ENCODE data around the gene CARD11.
A peak's percentile ranks its signal among the peaks of the same experiment; 100 is the strongest.

Gene CARD11

DNA sequence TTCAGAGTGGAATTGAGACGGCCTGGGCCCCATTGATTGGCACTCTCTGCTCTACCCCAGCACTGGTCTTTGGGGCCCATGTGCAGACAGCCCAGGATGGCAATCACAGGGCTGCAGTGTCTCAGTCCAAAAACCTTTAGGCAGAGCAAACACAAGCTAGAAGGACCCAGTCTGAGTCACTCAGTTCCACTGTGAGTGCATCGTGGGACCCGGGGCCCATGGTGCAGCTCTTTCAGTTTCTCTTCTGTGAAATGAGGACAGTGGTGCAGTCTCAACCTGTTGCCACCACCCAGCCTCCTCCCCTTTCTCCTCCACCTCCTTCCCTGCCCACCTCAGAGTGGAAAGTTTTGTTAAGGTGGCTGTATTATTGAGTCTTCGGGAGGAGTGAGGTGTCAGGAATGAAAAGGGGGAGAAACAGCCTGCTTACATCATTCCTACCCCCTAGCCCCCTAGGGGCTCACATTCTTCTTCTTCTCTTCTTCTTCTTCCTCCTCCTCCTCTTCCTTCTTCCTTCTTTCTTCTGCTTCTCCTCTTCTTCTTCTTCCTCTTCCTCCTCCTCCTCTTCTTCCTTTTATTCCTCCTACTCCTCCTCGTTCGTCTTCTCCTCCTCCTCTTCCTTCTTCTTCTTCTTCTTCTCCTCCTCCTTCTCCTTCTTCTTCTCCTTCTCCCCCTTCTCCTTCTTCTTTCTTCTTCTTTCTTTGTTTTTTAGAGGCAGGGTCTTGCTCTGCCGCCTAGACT is 19.5 kb upstream of the CARD11 start:
- Histone ChIP-seq H3K4me3 (ENCODE audit: low read depth, low read length) (no peak overlapping the region), H3K36me3 (ENCODE audit: control insufficient read depth, insufficient read depth, low read length) (no peaks in the 10 kb centered on the region), H3K27ac (no peak overlapping the region), H2AFZ (no peak overlapping the region), H3K27me3 (ENCODE audit: control insufficient read depth, insufficient read depth, low read length) (no peaks in the 10 kb centered on the region), H3K79me2 (no peaks in the 10 kb centered on the region), H3K9ac (no peak overlapping the region), H3K4me1 (no peaks in the 10 kb centered on the region), H3K4me2 (ENCODE audit: low read length) (no peak overlapping the region), H3K9me3 (ENCODE audit: control insufficient read depth, low read length) (no peaks in the 10 kb centered on the region)
- TF ChIP-seq, protein P1, sequence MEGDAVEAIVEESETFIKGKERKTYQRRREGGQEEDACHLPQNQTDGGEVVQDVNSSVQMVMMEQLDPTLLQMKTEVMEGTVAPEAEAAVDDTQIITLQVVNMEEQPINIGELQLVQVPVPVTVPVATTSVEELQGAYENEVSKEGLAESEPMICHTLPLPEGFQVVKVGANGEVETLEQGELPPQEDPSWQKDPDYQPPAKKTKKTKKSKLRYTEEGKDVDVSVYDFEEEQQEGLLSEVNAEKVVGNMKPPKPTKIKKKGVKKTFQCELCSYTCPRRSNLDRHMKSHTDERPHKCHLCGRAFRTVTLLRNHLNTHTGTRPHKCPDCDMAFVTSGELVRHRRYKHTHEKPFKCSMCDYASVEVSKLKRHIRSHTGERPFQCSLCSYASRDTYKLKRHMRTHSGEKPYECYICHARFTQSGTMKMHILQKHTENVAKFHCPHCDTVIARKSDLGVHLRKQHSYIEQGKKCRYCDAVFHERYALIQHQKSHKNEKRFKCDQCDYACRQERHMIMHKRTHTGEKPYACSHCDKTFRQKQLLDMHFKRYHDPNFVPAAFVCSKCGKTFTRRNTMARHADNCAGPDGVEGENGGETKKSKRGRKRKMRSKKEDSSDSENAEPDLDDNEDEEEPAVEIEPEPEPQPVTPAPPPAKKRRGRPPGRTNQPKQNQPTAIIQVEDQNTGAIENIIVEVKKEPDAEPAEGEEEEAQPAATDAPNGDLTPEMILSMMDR (IDR thresholded peaks at IDR 0.05), result no peak

DNA sequence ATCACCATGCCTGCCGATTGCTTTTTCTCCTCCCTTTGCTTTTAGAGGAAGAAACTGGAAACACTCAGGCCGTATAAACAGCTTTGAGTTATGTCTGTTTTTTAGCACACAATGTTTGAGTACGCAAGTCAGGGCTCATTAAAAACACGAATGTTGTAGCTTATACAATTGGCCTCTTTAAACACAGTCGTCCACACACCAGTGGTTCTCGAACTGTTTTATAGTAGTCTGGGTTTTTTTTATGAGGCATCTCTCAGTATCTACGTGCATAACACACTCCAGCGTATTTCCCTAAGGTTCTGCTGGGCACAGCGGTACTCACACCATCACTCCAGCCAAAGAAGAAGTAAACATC is 13.4 kb upstream of the CARD11 start:
- Histone ChIP-seq H3K9me3 (ENCODE audit: control insufficient read depth, low read length) (no peaks in the 10 kb centered on the region), H3K4me3 (ENCODE audit: low read depth, low read length) (no peak overlapping the region), H3K36me3 (ENCODE audit: control insufficient read depth, insufficient read depth, low read length) (no peaks in the 10 kb centered on the region), H3K4me1 (no peaks in the 10 kb centered on the region), H3K4me2 (ENCODE audit: low read length) (peak overlapping the region; percentile 16), H3K9ac (no peak overlapping the region), H3K27ac (no peak overlapping the region), H3K79me2 (no peaks in the 10 kb centered on the region), H3K27me3 (ENCODE audit: control insufficient read depth, insufficient read depth, low read length) (no peaks in the 10 kb centered on the region), H2AFZ (no peak overlapping the region)
- TF ChIP-seq, protein P1 (IDR thresholded peaks at IDR 0.05), result no peak

DNA sequence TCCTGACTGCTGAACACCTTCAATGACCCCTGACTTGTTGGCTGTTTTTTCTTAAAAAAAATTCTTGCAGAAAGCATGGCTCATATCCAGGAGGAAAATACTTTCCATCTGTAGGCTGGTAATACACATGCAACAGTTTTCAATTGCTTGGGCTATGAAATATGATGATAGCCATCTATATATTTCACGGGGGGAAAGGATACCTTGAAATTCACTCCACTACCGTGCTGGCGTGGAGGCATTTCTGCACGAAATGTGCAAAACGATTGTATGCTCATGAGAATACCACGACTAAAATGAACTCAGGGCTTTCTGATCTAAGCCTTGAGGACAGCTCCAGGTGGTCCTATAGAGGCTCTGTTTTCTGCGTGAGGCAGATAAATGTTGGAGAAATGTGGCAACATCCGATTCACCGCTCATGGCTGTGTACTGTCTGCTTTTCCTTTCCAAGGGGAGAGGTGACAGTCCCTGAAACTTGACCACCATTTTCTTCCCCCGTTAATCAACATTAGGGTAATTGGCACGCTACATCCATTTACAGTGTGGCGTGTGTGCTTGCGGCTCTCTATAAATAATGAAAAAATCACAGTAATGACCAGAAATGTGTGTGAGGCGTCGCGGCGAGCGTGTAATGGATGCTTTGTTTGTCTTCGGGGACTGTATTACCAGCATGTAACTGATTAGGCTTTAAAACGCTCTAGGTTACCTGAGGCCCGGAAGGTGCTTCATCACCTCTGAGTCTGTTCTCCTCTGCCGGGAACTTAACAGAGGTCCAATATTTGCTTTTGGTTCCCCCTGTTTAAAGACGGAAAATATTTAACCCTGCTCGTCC is 12.8 kb upstream of the CARD11 start:
- Histone ChIP-seq H3K9ac (no peak overlapping the region), H3K27ac (no peak overlapping the region), H3K79me2 (no peaks in the 10 kb centered on the region), H3K36me3 (ENCODE audit: control insufficient read depth, insufficient read depth, low read length) (no peaks in the 10 kb centered on the region), H3K27me3 (ENCODE audit: control insufficient read depth, insufficient read depth, low read length) (no peaks in the 10 kb centered on the region), H3K4me1 (no peaks in the 10 kb centered on the region), H3K9me3 (ENCODE audit: control insufficient read depth, low read length) (no peaks in the 10 kb centered on the region), H3K4me3 (ENCODE audit: low read depth, low read length) (no peak overlapping the region), H3K4me2 (ENCODE audit: low read length) (peak overlapping the region; percentile 16), H2AFZ (no peak overlapping the region)
- TF ChIP-seq, protein P1 (IDR thresholded peaks at IDR 0.05), result no peak

DNA sequence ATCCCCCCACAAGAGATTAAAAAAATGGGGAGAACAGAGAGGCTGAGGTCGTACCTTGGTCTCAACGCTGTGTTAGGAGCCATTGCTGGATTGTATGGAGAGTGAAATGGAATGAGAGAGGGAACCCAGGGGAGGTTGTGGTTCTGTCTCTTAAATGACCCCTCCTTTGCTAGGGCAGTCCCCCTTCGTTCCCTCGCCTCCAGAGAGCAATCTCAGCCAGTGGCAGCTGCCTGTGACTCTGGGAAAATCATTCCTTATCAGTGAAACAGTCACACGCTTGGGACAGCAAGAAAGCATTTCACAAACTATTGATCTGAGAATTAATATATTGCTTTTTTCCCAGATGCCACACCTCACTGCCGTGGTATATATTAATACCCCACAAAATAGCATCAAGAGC is 12.0 kb upstream of the CARD11 start:
- H3K4me2 ChIP-seq (ENCODE audit: low read length), result no peak overlapping the region
- no peaks in the 10 kb centered on the region for H3K27me3 ChIP-seq (ENCODE audit: control insufficient read depth, insufficient read depth, low read length)
- no peak overlapping the region for H3K4me3 ChIP-seq (ENCODE audit: low read depth, low read length)
- TF ChIP-seq, protein P1 (IDR thresholded peaks at IDR 0.05), result no peak
- no peak overlapping the region for H3K27ac ChIP-seq
- H3K4me1 ChIP-seq, result no peaks in the 10 kb centered on the region
- H3K9me3 ChIP-seq (ENCODE audit: control insufficient read depth, low read length), result no peaks in the 10 kb centered on the region
- H3K79me2 ChIP-seq, result no peaks in the 10 kb centered on the region
- H3K36me3 ChIP-seq (ENCODE audit: control insufficient read depth, insufficient read depth, low read length), result no peaks in the 10 kb centered on the region
- H3K9ac ChIP-seq, result no peak overlapping the region
- H2AFZ ChIP-seq, result no peak overlapping the region

Measured in parathyroid adenoma (tissue), 2 donors.